ENCODE measurements around the gene TUBGCP2.

The TUBGCP2 gene

DNA sequence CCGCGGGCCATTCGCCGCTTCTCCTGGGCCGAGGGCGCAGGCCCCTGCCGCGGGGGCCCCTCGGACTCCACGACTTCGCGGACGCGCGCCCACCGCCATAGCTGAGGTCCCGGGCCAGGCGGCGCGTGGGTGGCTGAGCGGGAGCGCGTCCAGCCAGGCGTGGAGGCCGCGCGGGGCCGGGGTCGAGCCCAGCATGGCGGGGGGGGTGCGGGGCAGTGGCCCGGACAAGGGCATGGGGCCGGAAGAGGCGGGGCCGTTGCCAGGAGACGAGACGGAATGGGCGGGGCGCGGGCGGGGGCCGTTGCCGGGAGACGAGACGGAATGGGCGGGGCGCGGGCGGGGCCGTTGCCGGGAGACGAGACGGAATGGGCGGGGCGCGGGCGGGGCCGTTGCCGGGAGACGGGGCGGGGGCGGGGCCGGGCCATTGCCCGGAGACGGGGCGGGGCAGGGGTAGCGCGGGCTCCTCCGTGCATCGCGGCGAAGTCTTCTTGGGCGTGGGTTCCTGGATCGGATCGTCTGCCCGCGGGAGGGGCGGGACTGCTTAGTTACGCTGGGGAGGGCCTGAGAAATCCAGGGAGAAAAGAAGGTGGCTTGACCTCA is 46.8 kb downstream of the TUBGCP2 start:
- DNase-seq, result peak; percentile 84

DNA sequence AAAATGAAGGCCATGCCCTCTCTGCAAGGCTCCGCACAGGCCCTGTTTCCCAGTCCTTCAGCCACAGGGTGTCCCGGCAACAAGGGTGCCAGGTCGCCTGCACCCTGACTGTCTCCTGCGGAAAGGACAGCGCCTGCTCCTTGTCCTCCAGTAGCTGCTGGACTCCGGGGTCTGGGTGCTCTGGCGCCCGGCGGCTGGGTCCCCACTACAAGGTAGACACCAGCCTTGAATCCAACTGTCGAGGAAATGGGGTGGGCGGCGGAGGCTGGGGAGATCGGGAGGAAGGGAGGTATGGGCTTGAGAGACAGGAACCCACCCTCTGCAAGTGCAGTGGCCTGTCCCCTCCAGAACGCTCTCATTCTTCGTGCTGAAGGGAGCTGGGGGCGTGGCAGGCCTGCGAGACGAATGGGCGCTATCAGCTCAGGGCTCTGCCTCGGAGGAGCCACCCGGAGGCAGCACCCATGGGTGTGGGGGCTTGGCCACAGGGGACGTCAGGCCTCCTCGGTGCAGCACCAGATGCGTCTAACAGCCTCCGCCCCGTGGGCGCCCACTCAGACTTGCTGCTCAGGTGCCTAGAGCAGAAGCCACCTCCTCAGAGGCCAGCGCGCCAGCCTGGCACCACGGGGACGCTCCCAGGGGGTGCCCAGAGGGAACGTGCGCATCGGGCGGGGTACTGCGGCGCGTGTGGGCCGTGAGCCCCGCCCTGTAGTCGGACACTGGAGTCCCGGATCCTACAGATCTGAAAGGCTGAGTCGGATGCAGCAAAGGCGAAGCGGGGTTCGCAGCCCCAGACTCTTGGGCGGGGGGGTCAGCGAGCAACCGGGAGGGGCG is 47.6 kb downstream of the TUBGCP2 start:
- peak; percentile 50 for DNase-seq

DNA sequence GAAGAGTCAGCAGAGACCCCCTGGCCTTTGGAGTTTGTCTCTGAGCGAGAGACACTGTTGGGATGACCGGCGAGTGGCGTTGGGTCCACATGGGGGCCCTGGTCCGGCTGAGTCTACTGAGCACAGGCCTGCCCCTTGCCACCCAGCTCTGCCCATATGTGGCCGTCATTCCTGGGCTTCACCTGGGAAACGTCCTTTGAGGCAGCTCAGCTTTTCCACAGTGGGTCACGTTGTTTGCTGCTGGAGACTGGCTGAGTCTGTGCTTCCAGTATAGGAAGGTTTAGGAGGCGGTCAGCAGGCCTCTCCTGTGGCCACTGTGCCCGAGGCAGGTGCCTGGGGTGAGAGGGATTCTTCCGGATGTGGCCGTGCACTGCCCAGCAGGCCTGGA is 49.1 kb downstream of the TUBGCP2 start:
- no peak for DNase-seq

DNA sequence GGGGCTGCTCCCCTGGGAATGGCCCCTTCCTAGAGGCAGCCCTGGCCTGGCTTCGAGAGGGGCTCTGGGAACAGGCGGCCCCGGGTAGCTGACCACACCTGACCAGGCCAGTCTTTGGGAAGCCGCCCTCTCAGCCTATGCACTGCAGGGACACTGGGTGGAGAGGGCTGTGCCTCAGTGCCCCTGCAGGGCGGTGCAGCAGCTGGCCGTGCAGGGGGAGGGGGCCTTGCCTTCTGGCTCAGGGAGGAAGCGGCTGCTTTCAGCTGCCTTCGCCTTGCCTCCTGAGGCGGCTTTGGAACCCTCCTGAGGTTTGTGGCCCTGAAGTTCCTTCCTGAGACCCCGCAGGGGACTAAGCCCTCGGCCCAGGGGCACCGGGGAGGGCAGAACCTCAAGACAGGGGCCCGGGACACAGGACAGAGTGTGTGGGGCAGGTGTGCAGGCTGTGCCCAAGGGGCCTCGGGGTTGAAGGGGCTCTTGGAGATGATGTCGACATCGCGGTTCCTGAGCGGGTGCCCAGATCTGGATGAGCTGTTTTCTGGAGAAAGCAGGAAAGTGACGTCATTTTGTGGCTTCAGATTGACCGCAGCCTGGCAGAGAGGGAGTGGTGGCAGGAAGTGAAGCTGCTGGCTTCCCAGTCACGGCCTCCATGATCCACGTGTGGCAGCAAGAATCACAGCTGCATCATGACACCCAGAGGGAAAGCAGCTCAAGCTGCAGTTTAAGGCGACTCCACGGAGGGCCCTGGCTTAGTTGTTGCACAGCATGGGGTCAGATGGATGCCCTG is 49.7 kb downstream of the TUBGCP2 start:
- peak; percentile 61 for DNase-seq

DNA sequence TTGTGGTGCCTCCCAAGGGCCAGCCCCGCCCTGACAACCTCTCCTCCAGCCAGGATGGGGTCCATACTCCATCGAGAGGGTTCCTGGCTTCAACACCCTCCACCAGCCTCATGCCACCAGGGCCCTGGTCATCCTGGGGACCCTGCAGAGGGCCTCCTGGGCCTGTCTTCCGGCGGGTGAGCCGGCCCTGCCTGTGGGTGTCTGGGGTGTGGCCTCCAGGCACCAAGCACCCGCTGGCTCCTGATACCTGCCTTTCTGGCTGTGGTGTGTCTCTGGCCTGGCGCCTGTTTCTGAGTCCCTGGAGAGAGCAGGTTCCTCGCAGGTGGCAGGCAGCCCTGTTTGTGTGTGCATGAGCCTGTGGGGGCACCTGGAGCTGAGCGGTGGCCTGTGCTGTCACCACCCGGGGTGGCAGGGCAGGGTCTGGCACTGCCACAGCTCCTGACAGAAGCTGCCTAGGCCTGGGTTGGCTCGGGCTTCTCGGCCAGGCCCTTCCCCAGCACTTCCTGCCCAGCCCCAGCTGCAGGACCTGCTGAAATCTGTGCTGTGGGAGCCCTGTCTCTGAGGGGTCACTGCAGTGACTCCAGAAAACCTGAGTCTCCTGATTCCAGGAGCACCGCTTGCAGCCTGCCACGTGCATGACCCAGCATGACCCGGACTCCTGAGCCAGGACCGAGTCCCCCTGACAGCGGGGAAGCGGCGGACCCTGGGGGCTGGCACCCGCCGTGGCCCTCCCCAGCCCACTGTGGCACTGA is 50.4 kb downstream of the TUBGCP2 start:
- no peak for DNase-seq

DNA sequence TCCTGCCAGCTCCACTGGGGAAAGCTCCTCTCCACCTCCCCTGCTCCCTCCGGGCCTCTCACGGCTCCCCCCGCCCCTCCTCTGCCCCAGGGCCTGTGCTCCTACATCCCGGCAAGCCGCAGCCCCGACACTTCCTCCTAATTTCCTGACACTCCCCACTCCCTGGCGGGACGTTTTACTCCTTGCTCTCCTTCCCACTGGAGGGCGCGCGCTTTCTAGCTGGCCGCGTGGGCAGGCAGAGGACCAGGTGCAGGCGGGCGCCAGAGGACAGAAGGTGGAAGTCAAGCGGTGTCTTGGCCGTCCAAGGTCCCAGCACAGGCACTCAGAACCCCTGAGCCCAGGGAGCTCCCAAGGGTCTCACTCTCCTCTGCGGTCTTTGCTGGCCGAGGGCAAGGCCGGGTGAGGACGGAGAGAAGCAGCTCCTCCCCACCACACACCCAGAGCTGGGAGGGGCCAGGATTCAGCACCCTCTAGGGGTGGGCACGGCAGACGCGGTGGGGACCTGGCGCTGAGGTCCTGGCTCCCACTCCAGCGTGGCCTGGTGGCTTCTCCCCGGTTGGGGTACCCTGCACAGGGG is 51.1 kb downstream of the TUBGCP2 start:
- peak; percentile 23 for DNase-seq

DNA sequence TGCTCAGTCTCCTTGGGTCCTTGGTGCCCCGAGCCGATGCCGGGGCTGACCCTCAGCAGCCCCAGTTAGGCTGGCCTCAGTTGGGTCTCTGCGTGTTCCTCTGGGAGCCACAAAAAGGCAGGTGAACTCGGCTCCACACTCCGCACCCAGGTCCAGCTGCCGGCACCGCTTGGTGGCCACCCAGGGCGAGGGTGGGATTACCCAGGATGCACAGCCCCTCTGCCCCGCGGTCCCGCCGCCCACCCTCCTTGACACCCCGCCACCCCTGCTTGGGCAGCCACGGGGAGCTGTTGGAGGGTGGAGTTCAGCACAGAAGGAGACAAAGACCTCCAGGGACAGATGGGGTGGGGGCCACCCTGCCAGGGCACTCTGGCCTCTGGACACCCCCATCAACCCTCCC is 53.3 kb downstream of the TUBGCP2 start:
- no peak for DNase-seq

DNA sequence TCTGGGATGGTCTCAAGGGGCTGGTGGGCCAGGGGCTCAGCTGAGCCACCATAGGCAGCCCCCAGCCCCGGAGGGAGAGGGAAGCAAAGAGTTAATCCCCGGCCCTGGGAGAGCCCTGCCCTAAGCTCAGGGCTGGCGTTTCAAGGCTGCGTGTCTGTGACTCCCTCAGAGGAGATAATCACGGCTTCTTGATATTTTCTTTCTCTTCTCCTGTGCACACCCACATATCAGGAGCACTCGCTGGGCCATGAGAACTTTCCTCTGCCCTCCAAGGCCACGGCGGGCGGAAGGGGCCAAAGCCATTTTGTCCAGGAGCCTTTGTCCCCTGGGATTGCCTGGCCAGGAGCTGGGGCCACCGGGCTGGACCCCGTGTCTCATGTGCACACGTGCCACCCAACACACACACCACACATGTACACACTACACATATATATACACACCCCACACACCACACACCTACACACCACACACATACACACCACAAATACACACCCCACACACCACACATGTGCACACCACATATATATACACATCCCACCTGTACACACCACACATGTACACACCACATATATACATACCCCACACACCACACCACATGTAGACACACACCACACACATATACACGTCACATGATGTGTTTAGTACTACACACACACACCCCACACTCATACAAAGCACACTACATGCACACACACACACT is 54.1 kb downstream of the TUBGCP2 start:
- no peak for DNase-seq

DNA sequence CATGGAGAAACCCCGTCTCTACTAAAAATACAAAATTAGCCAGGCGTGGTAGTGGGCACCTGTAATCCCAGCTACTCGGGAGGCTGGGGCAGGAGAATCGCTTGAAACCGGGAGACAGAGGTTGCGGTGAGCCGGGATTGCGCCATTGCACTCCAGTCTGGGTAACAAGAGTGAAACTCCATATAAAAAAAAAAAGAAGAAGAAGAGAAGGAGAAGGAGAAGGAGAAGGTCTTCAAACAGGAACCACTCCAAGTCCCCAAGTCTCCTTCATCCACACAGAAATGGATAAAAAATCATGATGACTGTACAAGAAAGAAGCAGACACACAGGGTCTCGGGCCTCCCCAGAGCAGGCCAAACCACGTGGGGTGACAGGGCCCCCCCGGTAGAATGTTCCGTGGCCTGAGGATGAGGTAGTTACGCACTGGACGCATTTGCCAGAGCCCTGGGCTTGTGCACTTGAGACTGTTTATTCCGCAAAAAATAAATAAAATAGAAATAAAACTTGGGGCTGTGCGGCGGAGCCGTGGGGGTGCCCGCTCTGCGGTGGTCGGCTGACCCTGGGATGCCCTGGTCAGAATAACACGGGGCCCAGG is 55.2 kb downstream of the TUBGCP2 start:
- DNase-seq, result no peak

DNA sequence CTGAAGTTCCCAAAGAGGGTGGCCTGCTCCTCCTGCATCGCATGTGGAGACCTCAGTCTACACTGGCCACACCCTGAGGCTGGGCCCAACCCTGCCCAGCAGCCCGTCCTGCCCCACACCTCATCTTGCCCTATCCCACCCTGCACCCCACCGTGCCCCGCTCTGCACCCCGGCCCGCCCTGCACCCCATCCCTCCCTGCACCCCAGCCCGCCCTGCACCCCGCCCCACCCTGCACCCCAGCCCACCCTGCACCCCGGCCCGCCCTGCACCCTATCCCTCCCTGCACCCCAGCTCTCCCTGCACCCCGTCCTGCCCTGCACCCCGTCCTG is 56.5 kb downstream of the TUBGCP2 start:
- no peak for DNase-seq

DNA sequence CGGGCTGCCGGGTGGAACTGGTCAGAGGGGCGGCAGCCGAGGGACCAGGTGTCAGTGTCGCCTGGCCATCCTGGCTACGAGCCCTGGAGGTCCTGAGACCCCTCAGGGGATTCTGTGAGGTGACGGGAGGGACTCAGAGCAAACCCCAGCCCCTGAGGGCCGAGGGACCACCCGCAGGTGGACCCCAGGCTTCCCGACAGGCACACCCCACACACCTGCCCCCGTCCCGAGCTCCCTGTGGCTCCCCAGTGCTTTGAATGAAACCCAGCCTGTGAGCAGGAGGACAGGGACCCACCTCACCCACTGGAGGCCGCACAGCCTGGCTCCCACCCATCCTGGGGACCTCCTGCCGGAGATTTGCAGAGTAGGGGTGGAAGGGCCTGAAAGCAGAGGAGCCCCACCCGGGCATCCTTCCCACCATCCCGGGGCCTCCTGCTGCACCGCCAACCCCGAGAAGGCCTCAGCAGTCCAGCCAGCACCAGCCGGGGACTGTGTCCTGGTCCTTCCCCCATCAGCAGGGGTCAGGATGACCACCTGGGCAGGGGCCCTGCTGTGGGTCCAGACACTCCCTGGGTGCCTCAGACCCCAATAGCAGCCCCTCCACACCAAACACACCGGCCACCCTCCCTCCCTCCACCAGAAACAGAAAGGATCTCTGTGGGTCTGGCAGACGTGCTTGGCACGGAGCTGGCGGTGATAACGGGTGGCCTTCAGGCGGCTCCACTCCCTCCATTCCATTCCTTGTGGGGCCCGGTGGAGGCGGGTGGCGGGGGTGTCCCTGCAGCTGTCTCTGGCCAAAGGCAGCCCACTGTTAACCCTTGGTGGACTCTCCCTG is 57.1 kb downstream of the TUBGCP2 start:
- no peak for DNase-seq

DNA sequence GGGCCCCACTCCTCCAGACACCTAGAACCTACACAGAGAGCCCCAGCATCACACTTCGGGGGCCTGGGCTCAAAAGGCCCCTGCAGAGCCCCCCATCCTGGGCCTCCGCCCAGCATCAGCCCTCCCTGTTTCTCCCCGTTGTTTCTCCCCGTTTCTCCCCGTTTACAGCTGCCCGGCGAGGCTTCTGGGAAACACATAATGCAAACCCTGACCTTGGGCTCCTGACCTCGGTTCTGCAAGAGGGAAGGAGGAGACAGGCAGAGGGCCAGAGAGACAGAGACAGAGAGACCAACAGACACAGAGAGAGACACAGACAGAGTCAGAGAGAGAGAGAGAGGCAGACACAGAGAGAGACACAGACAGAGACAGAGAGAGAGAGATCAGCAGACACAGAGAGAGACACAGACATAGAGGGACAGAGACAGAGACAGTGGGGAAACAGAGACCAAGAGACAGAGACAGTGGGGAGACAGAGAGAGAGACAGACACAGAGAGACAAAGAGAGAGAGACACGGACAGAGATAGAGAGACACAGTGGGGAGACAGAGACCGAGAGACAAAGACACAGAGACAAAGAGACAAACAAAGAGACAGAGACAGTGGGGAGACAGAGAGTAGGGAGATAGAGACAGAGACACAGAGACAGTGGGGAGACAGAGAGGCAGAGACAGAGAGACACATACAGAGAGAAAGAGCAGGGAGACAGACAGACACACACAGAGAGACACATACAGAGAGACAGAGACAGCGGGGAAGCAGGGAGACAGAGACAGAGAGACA is 58.5 kb downstream of the TUBGCP2 start:
- DNase-seq, result no peak

DNA sequence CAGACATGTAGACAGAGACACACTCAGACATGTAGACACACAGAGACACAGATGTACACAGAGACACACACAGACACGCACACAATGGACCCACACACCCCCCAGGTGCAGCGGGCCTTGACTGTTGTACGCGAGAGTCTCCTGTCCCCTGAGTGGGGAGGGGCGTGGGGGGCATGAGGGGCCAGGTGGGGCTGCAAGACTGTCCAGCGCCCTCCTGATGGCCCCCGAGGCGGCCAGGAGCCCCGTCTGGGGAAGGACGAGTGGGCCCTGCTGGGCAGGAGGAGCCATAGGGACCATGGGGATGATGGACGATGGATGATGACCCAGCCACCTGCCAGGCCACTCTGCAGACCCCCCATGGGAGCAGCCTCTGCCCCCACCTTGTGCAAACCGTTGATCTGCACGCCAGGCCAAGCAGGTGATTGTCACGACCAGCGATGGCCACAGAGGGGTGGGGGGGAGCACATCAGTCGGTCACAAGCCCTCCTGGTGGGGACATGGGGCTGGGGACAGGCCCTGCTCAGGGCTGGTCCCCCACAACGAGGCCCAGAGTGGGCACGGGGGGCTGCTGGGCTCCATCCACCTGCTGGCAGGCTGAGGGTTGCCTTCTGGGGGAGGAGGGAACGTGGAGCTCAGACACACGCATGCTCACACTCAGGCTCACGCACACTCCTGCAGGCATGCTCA is 59.4 kb downstream of the TUBGCP2 start:
- DNase-seq, result no peak

DNA sequence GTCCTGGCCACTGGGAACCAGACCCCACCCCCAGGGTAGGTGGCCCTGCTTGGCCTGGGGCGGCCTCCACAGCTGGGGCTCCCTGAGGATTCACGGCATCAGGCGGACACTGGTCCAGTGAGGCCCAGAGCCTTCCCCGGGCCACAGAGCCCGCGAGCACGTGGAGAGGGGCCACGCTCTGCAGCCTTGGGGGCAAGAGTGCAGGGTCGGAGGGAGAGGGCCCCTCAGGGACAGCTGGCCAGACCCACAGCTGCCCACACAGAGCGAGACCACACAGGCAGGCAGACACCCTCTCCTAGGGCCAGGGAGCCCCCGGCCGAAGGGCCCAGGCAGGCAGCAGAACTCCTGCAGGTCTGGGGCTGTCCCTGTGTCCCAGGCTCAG is 60.3 kb downstream of the TUBGCP2 start:
- DNase-seq, result no peak

DNA sequence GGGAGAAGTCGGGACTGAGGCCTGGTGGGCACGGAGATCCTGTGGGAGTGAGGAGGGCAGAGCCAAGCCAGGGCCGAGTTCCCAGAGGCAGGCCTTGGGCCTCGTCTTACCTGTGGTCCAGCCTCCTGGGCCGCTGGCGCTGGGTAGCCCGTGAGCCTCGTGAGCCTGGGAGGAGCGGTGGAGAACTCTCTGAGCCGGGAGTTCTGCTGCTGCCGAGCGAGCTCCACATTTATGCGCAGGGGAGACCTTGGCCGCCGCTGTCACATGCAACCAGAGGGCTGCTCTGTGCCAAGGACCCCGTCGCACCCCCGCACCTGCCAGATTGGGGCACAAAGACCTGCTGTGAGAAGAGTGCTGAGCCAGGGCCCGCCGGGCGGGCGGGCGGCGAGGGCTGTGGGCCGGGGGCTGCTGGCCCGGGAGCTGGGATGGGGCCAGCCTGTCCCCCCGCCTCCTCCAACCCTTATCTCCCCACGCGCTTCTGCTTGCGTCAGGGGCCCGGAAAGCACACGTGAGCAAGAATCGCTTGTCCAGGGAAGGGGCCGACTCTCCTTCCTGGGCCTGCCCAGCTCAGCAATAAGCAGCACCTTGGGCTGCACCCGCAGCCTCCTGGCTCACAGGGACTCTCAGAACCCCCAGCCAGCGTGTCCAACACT is 60.9 kb downstream of the TUBGCP2 start:
- no peak for DNase-seq

DNA sequence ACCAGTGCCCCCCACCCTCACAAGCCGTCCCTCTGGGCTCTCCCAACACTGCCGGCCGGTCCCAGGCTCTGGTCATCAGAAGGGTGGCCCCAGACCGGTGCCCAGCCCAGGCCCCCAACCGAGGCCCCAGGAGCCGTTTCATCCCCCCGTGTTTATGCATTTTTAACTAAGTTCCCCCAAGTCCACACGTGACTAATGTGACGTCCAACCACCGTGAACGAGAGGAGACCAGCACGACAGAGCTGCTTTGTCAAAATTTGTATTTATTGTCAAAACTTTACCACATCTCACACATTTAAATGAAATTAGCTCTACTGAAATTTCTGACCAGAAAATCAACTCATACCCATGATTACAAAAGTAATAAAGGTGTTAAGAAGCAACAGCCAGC is 62.4 kb downstream of the TUBGCP2 start:
- no peak for DNase-seq

DNA sequence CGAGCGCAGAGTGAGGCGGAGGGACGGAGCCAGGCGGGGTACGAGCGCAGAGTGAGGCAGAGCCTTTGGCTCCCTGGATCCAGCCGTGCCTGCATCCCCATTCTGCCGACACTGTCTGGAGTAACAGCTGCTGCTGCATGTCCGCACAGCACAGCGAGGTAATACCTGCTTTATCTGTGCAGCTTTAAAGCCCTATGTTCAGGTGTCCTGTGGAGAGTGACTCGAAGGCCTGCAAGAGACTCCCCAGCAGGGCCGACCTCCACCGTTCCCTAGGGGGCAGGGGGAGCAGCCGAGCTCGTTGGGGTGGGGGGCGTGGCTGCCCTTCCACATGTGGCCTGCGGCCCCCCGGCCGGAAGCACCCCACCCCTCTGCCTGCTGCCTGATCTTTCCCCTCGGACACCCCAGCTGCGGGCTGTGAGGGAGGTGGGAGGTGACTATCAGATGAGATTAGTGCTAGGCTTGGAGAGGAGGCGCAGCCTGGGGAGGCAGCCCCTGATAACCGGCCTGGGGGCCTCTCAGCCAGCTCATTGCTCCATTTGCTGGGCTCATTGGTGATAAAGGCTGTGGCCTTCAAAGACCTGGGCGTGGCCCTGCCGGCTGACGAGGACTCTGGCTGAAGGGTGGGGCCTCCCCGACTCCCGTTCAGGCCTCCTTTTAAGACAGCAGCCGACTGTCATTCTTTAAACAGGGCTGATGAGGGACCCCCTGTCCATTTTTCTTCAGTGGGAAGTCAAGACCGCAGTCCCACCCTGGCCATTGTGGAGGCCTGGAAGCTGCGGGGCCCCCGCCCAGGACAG is 63.0 kb downstream of the TUBGCP2 start:
- DNase-seq, result no peak

DNA sequence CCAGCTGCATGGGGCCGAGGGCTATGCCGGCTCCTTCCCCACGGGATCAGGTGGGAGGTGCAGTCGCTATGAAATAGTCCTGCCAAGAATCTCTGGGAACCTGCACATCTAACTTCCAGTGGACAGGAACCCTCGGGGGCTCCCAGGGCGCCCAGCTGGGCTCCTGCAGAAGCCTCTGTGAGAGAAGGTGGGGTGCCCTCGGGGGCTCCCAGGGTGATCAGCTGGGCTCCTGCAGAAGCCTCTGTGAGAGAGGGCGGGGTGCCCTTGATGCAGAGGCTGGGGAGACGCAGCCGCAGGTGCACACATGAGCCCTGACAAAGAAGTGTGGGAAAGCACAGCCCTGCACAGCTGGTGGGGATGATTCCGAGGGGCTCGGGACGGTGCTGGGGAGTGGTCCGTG is 65.1 kb downstream of the TUBGCP2 start:
- no peak for DNase-seq

Data from effector CD8-positive, alpha-beta T cell (primary cell).